ENCODE data around the gene ZDHHC14.
A peak's percentile ranks its signal among the peaks of the same experiment; 100 is the strongest.
"Not testable (repeated sequence)": the region's sequence is repeated elsewhere in the genome, so short reads cannot be mapped to it uniquely, and the experiment has no call there.

ZDHHC14 gene

DNA sequence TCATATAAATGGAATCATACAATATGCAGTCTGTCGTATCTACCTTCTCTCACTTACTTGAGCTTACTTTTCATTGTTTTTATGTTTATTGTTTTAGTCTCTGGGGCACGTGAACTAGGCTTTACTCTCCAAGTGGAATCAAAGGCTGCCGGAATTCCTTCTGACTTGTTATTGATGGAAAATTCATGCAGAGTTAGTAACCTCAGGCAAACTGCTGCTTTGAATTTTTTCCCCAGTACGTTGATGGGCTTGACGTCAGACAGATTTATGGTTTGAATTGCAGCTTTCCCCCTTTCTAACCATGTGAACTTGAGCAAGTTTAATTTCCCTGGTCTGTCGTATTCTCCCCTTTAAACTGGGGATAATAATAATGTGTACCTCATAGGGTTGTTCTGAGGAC lies 68.6 kb downstream of the ZDHHC14 start:
- no peak for DNase-seq

DNA sequence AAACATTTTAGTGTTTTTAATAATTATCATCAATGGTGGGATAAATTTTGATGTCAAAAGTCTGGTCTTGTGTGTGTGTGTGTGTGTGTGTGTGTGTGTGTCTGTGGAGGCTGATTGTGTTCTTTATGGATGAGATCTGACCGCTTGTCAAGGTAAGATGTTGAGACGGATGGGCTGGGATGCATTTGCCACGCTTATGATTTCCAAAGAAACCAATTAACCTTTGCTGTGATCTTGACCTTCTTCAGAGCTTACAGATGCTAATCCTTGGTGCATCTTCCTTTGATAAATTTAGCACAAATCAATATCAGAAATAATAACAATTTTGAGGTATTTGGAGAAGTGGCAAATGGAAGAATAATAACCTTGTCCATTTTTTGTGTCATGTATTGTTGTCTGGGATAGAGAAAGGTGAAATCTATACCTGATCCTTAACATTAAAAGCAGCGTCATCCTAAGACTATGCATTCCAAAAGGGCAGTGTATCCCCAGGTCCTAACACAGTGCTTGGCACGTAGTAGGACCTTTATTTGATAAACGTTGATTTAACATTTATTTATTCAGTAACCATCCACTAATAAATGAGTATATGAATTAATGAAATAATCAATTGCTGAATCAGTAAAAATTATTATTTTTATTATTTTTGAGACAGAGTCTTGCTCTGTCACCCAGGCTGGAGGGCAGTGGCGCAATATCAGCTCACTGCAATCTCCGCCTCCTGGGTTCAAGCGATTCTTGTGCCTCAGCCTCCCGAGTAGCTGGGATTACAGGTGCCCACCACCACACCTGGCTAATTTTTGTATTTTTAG lies 70.1 kb downstream of the ZDHHC14 start:
- no peak for DNase-seq

DNA sequence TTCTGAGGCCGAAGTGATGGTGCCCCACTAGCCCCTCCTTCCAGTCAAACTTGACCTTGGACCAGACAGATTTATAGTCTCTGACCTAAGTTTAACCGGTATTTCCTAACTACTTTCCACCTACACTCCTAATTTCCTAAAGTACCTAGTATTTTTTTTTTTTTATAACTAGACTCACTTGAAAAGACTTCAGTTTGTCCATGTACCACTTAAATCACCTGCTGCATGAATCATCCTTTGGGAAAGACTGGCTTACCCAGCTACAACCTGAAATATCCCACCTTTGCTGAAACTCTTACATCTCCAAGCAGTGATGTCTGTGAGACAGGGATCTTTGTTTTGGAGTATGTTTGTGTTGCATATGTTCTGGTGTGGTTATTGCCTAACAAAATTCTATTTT lies 71.1 kb downstream of the ZDHHC14 start:
- DNase-seq, result no peak

DNA sequence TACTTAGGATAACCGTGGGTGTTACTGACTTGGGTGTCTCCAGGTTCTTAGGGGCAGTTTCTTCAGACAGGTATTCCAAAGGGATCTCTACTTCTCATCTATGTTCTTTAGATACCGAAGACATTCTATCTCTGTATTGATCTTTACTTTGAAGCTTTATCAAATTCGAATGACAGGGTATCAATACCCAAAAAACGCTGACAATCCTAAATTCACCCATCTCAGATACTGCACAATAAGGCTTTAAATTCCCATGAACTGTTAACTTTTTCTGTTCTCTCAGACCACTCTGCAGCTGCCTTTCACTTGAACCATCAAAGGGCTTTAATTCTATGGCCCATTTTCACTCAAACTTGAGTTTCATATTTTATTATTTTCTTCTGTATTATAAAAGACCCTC lies 72.1 kb downstream of the ZDHHC14 start:
- no peak for DNase-seq

DNA sequence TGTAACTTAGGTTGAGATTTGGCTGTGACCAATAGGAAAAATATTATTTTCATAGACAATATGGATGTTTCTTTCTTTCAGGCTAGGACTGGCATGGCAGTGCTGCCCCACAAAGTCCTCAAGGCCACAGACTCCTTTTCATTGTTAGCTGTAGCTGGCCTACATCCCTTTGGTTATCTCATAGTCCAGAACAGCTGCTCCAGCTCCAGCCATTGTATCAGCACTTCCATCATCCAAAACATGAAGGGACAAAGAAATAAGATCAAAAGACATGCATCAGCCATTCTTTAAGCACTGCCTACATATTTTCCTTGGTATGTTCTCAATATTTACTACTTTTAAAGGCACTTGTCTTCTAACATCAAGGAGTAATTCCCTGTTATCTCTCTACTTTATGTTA lies 73.0 kb downstream of the ZDHHC14 start:
- DNase-seq, result no peak

DNA sequence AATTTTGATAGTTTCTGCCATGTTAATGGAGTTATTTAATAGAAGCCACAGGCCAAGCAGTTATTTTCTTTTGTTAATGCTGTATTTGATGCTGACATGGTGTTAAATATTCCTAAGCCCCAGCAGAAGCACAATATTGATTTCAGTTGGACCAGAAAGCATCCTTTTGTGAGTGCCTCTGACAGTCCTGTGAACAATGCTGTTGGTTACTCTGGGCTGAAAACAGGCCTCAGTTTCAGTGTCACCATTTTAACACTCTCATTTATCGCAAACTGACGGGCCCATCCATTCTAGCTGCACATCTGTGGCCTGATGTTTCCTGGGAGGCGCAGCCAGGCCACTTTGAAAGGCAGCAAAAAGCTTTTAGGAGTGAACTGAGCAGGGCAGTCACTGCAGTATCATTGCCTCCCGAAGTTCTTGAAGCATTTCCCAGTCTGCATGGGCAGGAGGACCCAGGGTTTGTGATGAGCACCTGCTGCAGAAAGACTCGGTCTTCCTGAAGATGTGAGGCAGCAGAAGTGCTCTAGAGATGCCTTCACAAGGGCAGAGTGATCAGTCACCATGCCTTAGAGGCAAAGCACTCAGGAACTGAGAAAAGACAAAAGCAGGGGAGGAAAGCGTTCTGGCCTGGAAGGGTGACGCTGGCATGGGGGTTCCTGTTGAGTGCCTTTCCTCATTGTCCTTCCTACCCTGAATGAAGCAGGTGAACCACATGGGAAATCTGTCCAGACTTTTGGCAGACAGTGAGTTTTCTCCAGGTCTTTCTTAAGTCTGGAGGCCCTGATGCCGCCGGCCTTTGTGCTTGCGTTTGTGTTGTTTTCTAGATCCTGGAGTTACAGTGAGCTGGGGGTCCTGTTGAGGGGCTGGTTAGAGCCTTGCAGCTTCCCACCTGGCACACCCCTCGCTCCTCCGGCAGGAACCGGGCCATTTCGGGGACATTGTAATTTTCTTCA lies 74.0 kb downstream of the ZDHHC14 start:
- no peak for DNase-seq

DNA sequence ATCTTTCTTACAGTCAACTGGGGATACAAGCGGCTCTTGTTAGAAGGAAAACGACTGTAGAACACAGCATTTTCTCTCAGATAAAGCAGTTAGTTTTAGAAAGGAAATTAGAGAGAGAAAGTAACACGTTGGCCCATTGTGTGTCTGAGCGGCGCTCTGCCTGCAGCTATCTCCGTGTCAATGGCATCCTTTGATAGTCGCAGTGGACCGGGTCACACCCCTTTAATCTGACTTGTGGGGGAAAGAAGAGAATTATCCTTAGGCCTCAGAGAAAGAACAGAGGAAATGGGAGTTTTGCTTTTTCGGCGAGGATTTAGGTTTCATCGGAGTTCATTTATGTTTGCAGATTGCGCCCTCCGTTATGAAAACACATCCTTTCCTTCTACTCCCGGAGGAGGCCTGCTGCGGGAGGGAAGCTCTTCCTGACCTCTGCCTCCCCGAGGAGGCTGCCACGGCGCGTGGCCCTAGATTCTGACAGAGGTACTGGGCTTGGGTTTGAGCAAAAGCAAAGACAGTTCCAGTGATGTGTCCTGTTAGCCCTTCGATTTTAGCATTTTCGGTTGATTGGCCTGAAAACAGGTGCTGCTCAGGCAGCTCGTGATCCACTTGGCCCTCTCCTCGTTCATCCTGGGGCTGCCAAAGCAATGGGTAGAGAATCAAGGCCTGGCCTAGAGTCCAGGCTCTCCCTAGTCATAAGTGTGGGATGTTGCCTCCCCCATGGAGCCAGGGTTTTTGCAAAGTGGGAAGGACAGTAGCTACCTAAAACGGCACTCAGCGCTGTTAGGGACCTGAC lies 74.9 kb downstream of the ZDHHC14 start:
- DNase-seq, result no peak

DNA sequence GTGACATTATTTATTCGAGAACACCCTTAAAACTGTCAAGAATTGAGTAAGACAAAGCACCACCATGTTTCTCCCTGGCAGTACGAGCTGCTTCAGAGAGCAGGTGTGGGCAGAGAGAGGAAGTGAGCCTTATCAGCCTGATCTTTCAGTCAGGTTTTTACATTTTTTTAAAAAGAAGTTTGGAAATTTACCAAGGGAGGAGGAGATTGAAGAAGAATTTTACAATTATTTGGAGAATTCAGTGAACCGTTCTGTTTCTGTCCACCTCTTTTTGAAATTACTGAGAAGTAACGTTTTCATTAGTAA lies 75.5 kb downstream of the ZDHHC14 start:
- DNase-seq, result no peak

DNA sequence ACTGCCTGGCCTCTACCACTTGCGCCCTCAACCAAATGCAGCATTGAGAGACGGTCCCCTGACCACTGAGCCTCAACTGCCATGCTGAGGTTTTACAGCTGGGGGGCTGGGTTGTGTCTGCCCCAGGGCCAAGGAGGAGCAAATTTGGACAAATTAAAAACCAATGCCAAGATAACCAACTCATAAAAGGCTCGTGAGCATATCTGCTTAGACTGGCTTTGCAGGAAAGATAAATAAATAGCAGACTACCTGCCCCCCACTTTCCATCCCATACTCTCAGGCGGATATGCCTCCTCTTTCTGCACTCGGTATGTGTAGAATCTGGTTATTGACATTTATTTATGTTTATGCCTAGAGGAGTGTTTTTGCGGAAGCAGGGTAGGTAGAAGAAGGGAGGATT lies 76.8 kb downstream of the ZDHHC14 start:
- DNase-seq, result no peak

DNA sequence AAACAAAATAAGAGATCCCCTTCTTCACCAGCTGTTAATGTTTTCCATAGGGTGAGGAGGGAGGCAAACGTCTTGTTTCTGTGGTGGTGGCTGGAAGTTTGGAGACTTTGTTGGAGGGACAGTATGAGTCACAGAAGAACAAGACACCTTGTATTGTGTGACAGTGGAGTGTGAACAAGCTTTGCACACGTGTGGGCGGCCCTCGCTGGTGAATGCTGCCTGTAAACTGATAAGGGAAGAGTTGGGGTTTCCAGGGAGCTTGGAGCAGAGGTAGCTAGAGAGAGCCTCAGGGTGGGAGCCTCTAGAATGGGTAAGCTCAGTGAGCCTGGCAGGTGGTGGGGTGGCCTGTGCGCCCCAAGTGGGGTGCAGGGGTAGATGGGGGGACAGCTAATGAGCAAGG lies 78.3 kb downstream of the ZDHHC14 start:
- DNase-seq, result no peak

DNA sequence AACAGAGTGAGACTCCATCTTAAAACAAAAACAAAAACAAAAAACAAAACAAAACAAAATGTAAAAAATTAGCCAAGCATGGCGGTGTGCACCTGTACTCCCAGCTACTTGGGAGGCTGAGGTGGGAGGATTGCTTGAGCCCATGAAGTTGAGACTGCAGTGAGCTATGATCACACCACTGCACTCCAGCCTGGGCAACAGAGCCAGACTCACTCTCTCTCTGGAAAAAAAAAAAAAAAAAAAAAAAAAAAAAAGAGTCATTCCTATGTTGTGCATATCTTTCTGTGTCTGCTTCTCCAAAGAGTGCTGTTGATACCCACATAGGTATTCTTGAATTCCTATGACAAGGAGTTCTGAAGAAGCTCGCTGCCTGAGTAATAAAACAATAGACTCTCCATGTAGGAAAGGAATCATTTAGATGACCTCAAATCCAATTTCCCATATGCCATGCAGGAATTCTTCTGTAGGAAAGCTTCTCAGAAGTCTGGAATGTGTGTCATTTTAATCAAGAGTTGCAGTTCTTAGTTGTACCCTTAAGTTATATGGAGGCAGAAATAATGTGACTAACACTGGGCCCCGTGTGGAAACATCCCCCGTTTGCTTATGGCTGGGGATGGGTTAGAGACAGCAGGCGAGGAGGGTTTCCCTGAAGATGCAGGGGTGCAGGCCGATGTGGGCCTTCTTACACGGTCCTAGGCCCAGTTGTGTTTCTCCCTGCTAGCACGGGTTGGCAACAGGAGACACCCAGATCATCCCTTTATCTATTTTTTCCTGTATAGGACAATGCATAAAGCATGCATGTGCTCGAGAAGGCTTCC lies 79.4 kb downstream of the ZDHHC14 start:
- no peak for DNase-seq

DNA sequence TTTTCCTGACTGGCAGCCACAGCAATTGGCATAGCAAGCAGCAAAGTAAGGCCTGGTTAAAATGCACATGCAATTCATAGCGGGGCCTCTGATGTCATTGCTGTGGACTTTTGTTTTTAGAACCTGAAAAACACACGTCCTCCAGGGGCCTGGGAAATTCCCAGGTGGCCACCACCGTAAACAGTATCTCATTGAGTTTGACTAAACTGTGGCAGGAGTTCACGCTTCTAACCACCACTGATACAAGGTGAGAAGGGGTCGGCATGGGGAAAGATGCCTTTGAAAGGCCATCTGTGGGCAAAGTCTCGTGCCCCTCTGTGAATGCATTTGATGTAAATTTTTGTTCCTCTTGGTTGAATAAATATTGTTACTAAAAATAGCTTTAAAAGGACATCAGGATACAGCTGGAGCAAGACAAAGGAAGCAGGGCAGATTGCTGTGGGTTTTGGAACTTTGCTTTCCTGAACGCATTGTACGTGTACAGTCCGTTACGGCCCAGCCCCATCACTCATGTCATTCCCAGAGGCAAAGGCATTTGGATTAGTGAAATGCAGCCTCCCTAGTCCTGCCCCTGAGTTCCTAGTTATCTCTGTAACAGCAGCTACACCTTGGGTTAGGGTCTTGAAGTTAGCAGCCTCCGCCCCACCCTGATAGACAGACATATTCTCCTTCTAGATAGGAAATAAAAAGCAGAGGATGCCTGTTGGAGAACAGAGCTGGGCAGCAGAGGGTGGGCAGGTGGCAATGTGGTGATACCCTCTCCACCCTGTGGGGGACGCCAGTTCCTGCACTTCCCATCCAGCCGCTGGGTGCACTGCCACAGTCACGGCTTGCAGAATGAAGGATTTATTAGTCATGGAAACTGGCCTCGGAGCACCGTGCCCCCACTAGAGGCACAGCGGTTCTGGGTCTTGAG lies 80.3 kb downstream of the ZDHHC14 start:
- DNase-seq, result peak; percentile 46

DNA sequence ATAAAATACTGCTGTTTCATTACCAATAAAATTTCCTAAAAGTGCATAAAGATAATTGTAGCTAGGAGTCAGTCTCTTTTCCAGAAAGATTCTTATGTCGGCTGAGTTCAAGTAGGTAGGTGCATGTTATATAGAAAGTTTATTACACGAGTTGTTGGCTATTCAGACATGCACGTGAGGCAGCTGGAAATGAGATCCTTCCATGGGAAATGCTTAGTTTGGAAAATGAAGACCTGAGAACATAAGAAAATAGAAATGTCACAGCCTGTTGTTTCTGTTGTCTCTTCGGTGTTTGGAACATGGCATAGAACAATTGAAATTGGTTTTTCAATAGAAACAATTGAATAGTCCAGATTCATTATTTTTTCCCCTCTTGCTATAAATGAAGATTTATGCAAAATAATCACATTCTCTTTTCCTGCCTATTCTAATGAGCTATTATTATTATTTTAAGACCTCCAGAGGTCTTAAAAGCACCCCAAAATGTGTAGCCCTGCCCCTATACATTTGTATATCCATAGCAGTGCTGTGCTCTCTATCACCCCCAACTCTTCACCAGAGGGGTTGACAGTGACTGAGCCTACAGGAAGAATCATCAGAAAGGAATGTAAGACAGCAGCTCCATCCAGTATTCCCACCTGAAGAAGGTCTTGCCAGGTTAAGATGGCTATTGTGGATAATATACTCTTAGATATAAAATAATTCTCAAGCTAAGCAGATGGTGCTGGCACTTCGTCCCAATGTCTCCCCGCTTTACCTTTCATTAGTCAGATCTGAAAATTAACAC lies 82.2 kb downstream of the ZDHHC14 start:
- no peak for DNase-seq

DNA sequence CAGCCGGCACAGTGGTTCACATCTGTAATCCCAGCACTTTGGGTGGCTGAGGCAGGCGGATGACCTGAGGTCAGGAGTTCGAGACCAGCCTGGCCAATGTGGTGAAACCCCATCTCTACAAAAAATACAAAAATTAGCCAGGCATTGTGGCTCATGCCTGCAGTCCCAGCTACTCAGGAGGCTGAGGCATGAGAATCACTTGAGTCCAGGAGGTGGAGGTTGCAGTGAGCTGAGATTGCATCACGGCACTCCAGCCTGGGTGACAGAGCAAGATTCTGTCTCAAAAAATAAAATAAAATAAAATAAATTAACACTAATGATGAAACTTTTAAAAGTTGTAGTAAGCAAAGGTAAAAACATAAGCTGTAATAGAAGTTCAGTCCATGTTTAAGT lies 82.7 kb downstream of the ZDHHC14 start:
- not testable (repeated sequence) for DNase-seq

DNA sequence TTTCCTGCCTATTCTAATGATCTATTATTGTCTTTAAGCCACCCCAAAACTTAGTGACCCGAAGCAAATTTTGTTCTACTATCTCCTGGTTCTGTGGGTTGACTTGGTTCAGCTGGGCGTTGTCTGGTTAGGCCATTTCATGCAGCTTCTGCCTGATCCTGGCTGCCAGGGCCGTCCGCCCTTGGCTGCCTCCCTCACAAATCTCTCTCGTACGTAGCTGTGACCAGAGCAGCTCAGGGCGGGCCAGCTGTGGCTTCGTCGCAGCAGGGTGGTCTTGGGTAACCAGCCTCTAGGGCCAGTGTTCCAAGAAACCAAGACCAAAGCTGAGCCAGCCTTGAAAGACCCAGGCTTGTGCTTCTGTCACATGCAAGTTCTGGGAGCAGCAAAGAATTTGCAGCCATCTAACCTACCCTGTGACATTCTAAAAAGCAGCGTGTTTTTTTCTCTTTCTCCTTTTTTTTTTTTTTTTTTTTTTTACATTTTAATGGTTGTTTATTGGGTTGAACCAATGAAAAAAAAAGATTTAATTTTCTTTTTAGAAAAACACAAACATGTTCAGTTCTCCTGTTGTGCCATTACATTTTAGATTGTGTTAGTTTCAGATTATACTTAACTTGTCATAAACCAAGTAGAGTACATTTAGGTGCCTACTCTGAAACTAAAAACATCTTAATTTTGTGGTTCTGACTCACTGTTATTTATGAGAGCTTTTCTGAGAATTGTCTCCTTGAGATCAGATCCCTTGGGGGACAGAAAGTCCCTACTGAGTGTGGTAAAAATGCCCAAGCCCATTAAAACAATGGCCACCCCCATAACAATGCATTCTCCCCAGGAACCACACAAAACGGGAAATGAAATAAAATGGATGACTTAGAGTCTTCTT lies 83.9 kb downstream of the ZDHHC14 start:
- no peak for DNase-seq

DNA sequence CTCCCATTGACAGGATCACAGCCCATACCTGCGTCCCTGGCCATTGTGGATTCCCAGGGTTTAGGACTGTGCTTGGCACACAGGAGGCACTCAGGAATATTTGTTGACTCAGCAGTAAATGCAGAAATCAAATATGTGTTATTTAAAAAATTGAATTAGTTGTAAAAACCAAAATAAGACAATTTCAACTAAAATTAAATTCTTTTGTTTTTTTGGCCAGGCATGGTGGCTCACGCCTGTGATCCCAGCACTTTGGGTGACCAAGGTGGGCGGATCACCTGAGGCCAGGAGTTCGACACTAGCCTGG lies 85.3 kb downstream of the ZDHHC14 start:
- no peak for DNase-seq

DNA sequence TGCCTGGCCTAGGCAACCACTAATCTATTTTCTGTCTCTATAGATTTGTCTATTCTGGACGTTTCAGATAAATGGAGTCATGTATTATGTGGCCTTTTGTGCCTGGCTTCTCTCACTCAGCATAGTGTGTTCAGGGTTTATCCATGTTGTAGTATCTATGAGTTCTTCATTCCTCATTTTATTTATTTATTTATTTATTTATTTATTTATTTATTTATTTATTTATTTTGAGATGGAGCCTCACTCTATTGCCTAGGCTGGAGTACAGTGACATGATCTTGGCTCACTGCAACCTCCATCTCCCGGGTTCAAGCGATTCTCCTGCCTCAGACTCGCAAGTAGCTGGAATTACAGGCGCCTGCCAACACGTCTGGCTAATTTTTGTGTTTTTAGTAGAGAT lies 86.3 kb downstream of the ZDHHC14 start:
- DNase-seq, result not testable (repeated sequence)

DNA sequence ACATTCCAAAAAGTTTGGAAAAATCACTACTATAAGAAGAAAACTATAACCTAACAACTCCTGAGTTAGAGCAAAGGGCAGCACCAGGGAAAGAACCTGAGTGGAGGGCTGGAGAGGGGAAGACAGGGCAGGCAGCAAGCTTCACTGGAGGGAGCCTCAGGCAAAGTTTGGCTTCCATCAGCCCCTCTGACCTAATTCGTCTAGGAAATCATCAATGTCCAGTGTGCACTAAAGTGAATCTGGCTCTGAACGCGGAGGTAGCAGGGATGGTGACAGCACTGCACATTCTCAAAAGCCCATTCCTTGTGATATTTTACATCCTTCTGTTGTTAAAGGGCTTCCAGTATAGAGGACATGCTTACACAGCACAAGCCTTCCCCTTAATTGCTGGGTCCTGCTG lies 87.1 kb downstream of the ZDHHC14 start:
- DNase-seq, result no peak

DNA sequence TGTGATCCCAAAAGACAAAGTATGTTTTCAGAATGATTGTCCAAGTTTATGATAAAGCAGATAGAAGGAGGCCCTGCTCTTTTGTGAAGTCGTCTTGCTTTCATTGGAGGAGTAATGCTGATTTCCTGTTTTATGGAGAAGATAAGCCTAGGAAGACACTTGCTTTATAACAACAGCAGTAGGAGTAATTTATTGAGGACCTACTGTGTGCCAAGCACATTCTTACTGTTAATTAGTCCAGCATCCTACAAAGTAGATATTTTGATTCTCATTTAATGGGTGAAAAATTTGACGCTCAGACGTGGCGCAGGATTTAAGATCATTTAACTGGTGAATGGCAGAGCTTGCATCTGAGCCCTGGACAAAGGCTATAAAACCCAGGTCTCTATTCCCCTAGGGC lies 87.6 kb downstream of the ZDHHC14 start:
- no peak for DNase-seq

DNA sequence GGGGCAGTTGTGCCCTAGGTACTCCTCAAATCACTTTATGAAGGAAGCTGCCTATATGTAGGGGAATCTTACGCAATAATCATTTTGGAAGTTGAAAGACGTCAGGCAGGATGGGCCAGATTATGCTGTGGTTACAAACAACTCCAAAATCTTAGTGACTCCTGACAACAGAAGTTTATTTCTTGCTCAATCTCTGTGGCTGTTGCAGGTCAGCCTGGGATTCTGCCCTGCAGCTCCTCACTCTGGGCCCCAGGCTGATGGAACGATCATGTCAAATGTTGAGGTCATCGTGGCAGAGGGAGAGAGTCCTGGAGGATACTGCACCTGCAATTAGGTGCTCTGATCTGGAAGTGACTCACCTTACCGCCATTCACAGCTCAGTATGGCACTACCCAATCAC lies 88.4 kb downstream of the ZDHHC14 start:
- no peak for DNase-seq
